H9 (cell line): Measurements from ENCODE around the gene STX11. TPM values are rescaled to one million over a fixed set of nuclear protein-coding genes. Genes with fewer than 3 reads are reported as not detected.

Experiments used
- DNase-seq: peaks from one replicate; pipeline ENCODE4 v3.0.0-alpha.2; 2017
- H2AFZ ChIP-seq: one replicate; pipeline ENCODE4 v1.6.1; 2013; ENCODE audit warnings: mild to moderate bottlenecking, low read length, control low read depth, moderate library complexity
- H2AK5ac ChIP-seq: 2 replicates; pipeline ENCODE4 v1.6.1; 2013; ENCODE audit warnings: low read length, control low read depth, mixed read lengths; ENCODE audit not compliant: insufficient read length
- H2BK120ac ChIP-seq: one replicate; pipeline ENCODE4 v1.6.1; 2013; ENCODE audit warnings: low read depth, mild to moderate bottlenecking, low read length, control low read depth, inconsistent platforms; ENCODE audit not compliant: poor library complexity, severe bottlenecking
- H2BK12ac ChIP-seq: 2 replicates; pipeline ENCODE4 v1.6.1; 2013; ENCODE audit warnings: low read length, control low read depth, mixed read lengths, low read depth; ENCODE audit not compliant: insufficient read length
- H2BK15ac ChIP-seq: 2 replicates; pipeline ENCODE4 v1.6.1; 2013; ENCODE audit warnings: low read depth, low read length, control low read depth
- H2BK20ac ChIP-seq: one replicate; pipeline ENCODE4 v1.6.1; 2013; ENCODE audit warnings: low read depth, mild to moderate bottlenecking, low read length, control low read depth, inconsistent platforms; ENCODE audit not compliant: poor library complexity, severe bottlenecking
- H2BK5ac ChIP-seq: 2 replicates; pipeline ENCODE4 v1.6.1; 2013; ENCODE audit warnings: low read length, control low read depth, mixed read lengths; ENCODE audit not compliant: insufficient read length
- H3K14ac ChIP-seq: 2 replicates; pipeline ENCODE4 v1.6.1; 2013; ENCODE audit warnings: low read length, control low read depth; ENCODE audit not compliant: insufficient read depth
- H3K18ac ChIP-seq: 2 replicates; pipeline ENCODE4 v1.6.1; 2013; ENCODE audit warnings: low read depth, mild to moderate bottlenecking, mixed read lengths, low read length, control low read depth; ENCODE audit not compliant: insufficient read length
- H3K23ac ChIP-seq: 2 replicates; pipeline ENCODE4 v1.6.1; 2013; ENCODE audit warnings: low read length, control low read depth, mixed read lengths, low read depth; ENCODE audit not compliant: insufficient read length
- H3K23me2 ChIP-seq: 2 replicates; pipeline ENCODE4 v1.6.1; 2013; ENCODE audit warnings: low read depth, mild to moderate bottlenecking, mixed read lengths, low read length, control low read depth; ENCODE audit not compliant: insufficient read length, poor library complexity, severe bottlenecking
- H3K27ac ChIP-seq: 2 replicates; pipeline ENCODE4 v1.5.1; 2013; ENCODE audit warnings: low read length, control low read depth, mixed read lengths, low read depth; ENCODE audit not compliant: insufficient read length
- H3K27me3 ChIP-seq: 2 replicates; pipeline ENCODE4 v1.6.1; 2013; ENCODE audit warnings: low read length, control low read depth, inconsistent platforms; ENCODE audit not compliant: insufficient read depth
- H3K4ac ChIP-seq: 2 replicates; pipeline ENCODE4 v1.6.1; 2013; ENCODE audit warnings: low read depth, mild to moderate bottlenecking, control low read depth, inconsistent platforms, low read length, moderate library complexity
- H3K4me1 ChIP-seq: 2 replicates; pipeline ENCODE4 v1.6.1; 2013; ENCODE audit warnings: low read length, control low read depth, inconsistent platforms; ENCODE audit not compliant: insufficient read depth
- H3K4me2 ChIP-seq: 2 replicates; pipeline ENCODE4 v1.6.1; 2013; ENCODE audit warnings: low read length, control low read depth, mixed read lengths; ENCODE audit not compliant: insufficient read length, insufficient read depth
- H3K56ac ChIP-seq: 2 replicates; pipeline ENCODE4 v1.6.1; 2013; ENCODE audit warnings: low read depth, mild to moderate bottlenecking, mixed read lengths, low read length, control low read depth; ENCODE audit not compliant: insufficient read length
- H3K79me1 ChIP-seq: 2 replicates; pipeline ENCODE4 v1.6.1; 2013; ENCODE audit warnings: low read depth, mild to moderate bottlenecking, moderate library complexity, low read length, control low read depth, inconsistent platforms; ENCODE audit not compliant: insufficient read depth, poor library complexity, severe bottlenecking
- H3K79me2 ChIP-seq: 2 replicates; pipeline ENCODE4 v1.6.1; 2013; ENCODE audit warnings: low read length, control low read depth, inconsistent platforms; ENCODE audit not compliant: insufficient read depth
- H3K9ac ChIP-seq: 2 replicates; pipeline ENCODE4 v1.6.1; 2013; ENCODE audit warnings: low read length, control low read depth, mixed read lengths; ENCODE audit not compliant: insufficient read length; ENCODE audit errors: extremely low read depth
- H3K9me3 ChIP-seq: one replicate; pipeline ENCODE4 v1.6.1; 2013; ENCODE audit warnings: low read depth, low read length, inconsistent platforms; ENCODE audit not compliant: control insufficient read depth
- H3T11ph ChIP-seq: one replicate; pipeline ENCODE4 v1.6.1; 2013; ENCODE audit warnings: mild to moderate bottlenecking, low read length, control low read depth, inconsistent platforms
- H4K20me1 ChIP-seq: one replicate; pipeline ENCODE4 v1.6.1; 2013; ENCODE audit not compliant: control insufficient read depth, insufficient read length, insufficient read depth
- H4K5ac ChIP-seq: 2 replicates; pipeline ENCODE4 v1.6.1; 2013; ENCODE audit warnings: low read depth, mild to moderate bottlenecking, mixed read lengths, low read length, control low read depth; ENCODE audit not compliant: insufficient read length
- H4K8ac ChIP-seq: replicated peaks from 2 replicates; pipeline ENCODE4 v1.6.1; 2013; ENCODE audit warnings: low read length, control low read depth, mixed read lengths, low read depth; ENCODE audit not compliant: insufficient read length
- H4K91ac ChIP-seq: 2 replicates; pipeline ENCODE4 v1.6.1; 2013; ENCODE audit warnings: low read depth, mild to moderate bottlenecking, moderate library complexity, mixed read lengths, low read length, control low read depth; ENCODE audit not compliant: insufficient read length
- H3K27ac Mint-ChIP-seq, 3 experiments: 2 replicates in 2 of 3; 3 replicates in 1 of 3; pipeline ENCODE4 v1.8.0; 2020 to 2021; ENCODE audit warnings: mixed read lengths in 3 of 3, mild to moderate bottlenecking in 1 of 3, moderate library complexity in 1 of 3
- H3K27me3 Mint-ChIP-seq: 2 replicates; pipeline ENCODE4 v1.8.0; 2021; ENCODE audit warnings: low read depth, mild to moderate bottlenecking, moderate library complexity, mixed read lengths
- H3K36me3 Mint-ChIP-seq, 3 experiments: 2 replicates in 2 of 3; 3 replicates in 1 of 3; pipeline ENCODE4 v1.8.0; 2020 to 2021; ENCODE audit warnings: low read depth in 3 of 3, mixed read lengths in 3 of 3; ENCODE audit not compliant: insufficient read depth in 1 of 3
- H3K4me1 Mint-ChIP-seq, 2 experiments: 2 replicates each; pipeline ENCODE4 v1.8.0; 2020; ENCODE audit warnings: mixed read lengths in 2 of 2
- H3K4me3 Mint-ChIP-seq, 2 experiments: 2 replicates in 1 of 2; 3 replicates in 1 of 2; pipeline ENCODE4 v1.8.0; 2020 to 2021; ENCODE audit warnings: mild to moderate bottlenecking in 2 of 2, mixed read lengths in 2 of 2, moderate library complexity in 1 of 2
- H3K9me3 Mint-ChIP-seq, 2 experiments: 2 replicates in 1 of 2; 3 replicates in 1 of 2; pipeline ENCODE4 v1.8.0; 2020; ENCODE audit warnings: mild to moderate bottlenecking in 2 of 2, mixed read lengths in 2 of 2, moderate library complexity in 1 of 2
- CTCF ChIP-seq: fragments of 200-600 bp; sonication (generic); conservative IDR thresholded peaks from 3 replicates; pipeline ENCODE4 v1.8.0; 2021; ENCODE audit warnings: antibody characterized with exemption, mild to moderate bottlenecking
- WGBS: extraction: QIAGEN DNeasy Blood & Tissue Kit; methylation state at CpG from one replicate; pipeline ENCODE4 v1.1.7; 2013; ENCODE audit warnings: missing lambda C conversion rate, low lambda C conversion rate, mixed read lengths; ENCODE audit not compliant: insufficient read length; ENCODE audit errors: extremely low coverage; 5-methylcytosine and 5-hydroxymethylcytosine counted together
- total RNA-seq: library from RNA; stranded (reverse); gene quantifications from 2 replicates; pipeline ENCODE4 v1.2.1, GENCODE V29; 2021

Gene STX11
- total RNA-seq, 1 experiment from 2014 or later, result 0.22 TPM

- Histone ChIP-seq H2AFZ (no peak overlapping the region), H2BK12ac (no peak overlapping the region)
Measured at GRCh38 chr6:144231721-144232120, 81.4 kb downstream of the STX11 start.

More at GRCh38 chr6:144231721-144232120, 81.4 kb downstream of the STX11 start:
- H3K36me3 Mint-ChIP-seq, result peaks cover 3 to 20% (median 14%) of the 10 kb centered on the region in 3 experiments
- no peak overlapping the region for H4K8ac ChIP-seq
- H2BK5ac ChIP-seq, result no peak overlapping the region
- H3K9me3 ChIP-seq, result no peaks in the 10 kb centered on the region
- no peak overlapping the region for H2BK120ac ChIP-seq
- no peak overlapping the region for H3K18ac ChIP-seq
- no peak overlapping the region for H3K4ac ChIP-seq
- H4K5ac ChIP-seq, result no peak overlapping the region
- no peak overlapping the region for H3T11ph ChIP-seq
- no peak for TF ChIP-seq CTCF
- no peak overlapping the region for H3K56ac ChIP-seq
- H3K4me1 ChIP-seq, result peaks cover 12% of the 10 kb centered on the region
- H3K27me3 ChIP-seq, result no peaks in the 10 kb centered on the region
- no peak for DNase-seq
- WGBS, result no CpG with 5 or more reads among the region's 3 CpGs
- H3K23ac ChIP-seq, result no peak overlapping the region
- H3K27me3 Mint-ChIP-seq, result no peaks in the 10 kb centered on the region
- peaks cover 17 to 35% of the 10 kb centered on the region in 2 experiments for H3K4me1 Mint-ChIP-seq
- H2BK20ac ChIP-seq, result no peak overlapping the region
- H4K20me1 ChIP-seq, result no peaks in the 10 kb centered on the region
- H3K27ac Mint-ChIP-seq, result no peak overlapping the region
- H2BK15ac ChIP-seq, result no peak overlapping the region
- H3K9ac ChIP-seq, result no peak overlapping the region
- no peak overlapping the region for H3K4me3 Mint-ChIP-seq
- H3K27ac ChIP-seq, result no peak overlapping the region
- no peak overlapping the region for H3K14ac ChIP-seq
- H3K4me2 ChIP-seq, result no peak overlapping the region
- H4K91ac ChIP-seq, result no peak overlapping the region
- no peaks in the 10 kb centered on the region for H3K79me1 ChIP-seq
- peaks cover 20 to 21% of the 10 kb centered on the region in 2 experiments for H3K9me3 Mint-ChIP-seq
- H3K79me2 ChIP-seq, result no peaks in the 10 kb centered on the region
- no peaks in the 10 kb centered on the region for H3K23me2 ChIP-seq
- no peak overlapping the region for H2AK5ac ChIP-seq
